IMR-90 (cell line): Measurements from ENCODE around the gene AFMID.

Source experiments
- CEBPB ChIP-seq: IDR thresholded peaks from 2 replicates; pipeline ENCODE4 v1.6.1; 2012; ENCODE audit warnings: low read depth, low read length, improper control_type of control experiment
- CTCF ChIP-seq: conservative IDR thresholded peaks from 2 replicates; pipeline ENCODE4 v1.5.1; 2012; ENCODE audit warnings: mild to moderate bottlenecking, low read depth, low read length, improper control_type of control experiment
- MAFK ChIP-seq: IDR thresholded peaks from 2 replicates; pipeline ENCODE4 v1.6.1; 2012; ENCODE audit warnings: low read depth, low read length, improper control_type of control experiment
- POLR2A ChIP-seq: IDR thresholded peaks from 2 replicates; pipeline ENCODE4 v1.6.1; 2012; ENCODE audit warnings: mild to moderate bottlenecking, low read depth, low read length
- RCOR1 ChIP-seq: IDR thresholded peaks from 2 replicates; pipeline ENCODE4 v1.6.1; 2012; ENCODE audit warnings: mild to moderate bottlenecking, low read length, improper control_type of control experiment; ENCODE audit not compliant: insufficient replicate concordance
- RFX5 ChIP-seq: IDR thresholded peaks from 2 replicates; pipeline ENCODE4 v1.8.0; 2012; ENCODE audit warnings: low read depth, mild to moderate bottlenecking, low read length, moderate library complexity
- USF2 ChIP-seq: fragments of 150-350 bp; IDR thresholded peaks from 2 replicates; pipeline ENCODE4 v1.6.1; 2017; ENCODE audit warnings: mild to moderate bottlenecking, antibody characterized with exemption, low read length, low read depth

DNA sequence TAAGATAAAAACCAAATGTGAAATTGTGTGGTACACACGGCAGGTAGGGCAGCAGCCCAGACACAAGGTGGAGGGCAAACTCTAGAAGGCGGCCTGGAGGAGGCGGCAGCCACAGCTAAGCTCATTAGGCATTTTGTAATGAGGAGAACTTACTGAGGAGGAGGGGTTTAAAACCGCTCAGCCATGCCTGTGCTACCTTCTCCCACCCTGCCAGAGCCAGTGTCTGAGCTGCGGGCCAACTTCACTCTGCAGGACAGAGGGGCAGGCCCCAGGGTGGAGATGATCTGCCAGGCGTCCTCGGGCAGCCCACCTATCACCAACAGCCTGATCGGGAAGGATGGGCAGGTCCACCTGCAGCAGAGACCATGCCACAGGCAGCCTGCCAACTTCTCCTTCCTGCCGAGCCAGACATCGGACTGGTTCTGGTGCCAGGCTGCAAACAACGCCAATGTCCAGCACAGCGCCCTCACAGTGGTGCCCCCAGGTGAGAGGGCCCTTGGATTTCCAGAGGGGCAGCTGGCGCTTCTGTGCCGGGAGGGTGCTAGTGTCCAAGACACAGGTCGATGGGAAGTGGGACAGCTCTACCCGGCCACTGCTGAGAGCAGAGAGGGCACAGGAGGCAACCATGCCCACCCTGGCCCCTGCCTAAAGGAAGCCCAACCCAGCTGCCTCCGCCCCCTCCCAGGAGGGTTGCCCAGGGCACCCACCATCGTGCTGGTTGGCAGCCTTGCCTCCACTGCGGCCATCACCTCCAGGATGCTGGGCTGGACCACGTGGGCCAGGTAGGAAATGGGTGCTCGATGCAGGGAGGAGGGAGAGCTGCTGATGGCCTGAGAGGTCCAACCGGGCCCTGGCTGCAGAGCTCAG lies 23.0 kb upstream of the AFMID start:
- TF ChIP-seq CTCF: no peak
- TF ChIP-seq RCOR1: no peak
- TF ChIP-seq CEBPB: no peak
- TF ChIP-seq USF2: no peak
- no peak for TF ChIP-seq POLR2A
- TF ChIP-seq MAFK: no peak
- TF ChIP-seq RFX5: no peak
